ENCODE measurements around the gene TMEM44. TPM values are rescaled to one million over a fixed set of nuclear protein-coding genes. Genes with fewer than 3 reads are reported as not detected.

TMEM44 gene
- total RNA-seq, 2 experiments from 2014 or later: 4.4 to 5.0 TPM

DNA sequence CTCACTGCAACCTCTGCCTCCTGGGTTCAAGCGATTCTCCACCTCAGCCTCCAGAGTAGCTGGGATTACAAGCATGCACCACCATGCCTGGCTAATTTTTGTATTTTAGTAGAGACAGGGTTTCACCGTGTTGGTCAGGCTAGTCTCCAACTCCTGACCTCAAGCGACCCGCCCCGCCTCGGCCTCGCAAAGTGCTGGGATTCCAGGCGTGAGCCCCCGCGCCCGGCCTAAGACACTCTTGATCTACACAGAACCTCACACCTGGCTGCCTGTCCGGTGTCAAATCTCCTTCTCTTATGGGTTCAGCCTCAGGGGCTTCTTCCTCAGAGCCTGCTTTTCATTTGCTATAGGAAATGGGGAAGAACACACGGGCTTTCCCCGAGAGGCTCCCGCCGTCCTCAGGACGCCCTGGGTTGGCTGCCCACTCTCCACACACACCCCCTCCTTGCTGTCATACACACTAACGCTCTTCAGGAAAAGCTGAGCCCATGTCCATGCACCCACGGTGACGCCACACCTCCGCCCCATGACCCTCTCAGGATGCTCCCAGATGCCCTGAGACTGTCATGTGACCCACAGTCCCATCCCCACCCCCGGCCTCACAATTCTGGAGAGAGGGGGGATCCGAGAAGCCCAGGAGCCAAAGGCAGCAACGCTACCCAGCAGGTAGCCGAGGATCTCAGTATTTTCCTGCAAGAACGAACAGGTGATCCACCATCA lies 10.4 kb downstream of the TMEM44 start:
- Mint-ChIP-seq H3K27me3 (no peaks in the 10 kb centered on the region), H3K4me3 (no peak overlapping the region), H3K36me3 (ENCODE audit: low read depth) (no peaks in the 10 kb centered on the region), H3K4me1 (ENCODE audit: low read depth) (no peaks in the 10 kb centered on the region), H3K27ac (no peak overlapping the region), H3K9me3 (no peaks in the 10 kb centered on the region)
- DNase-seq (no peak), ATAC-seq (no peak)
- ChIA-PET CTCF (interaction anchor here (1.1 to 1.7 kb wide), 2 partner anchors 20 to 38 kb away, joined by 3 to 5 read pairs; no protein-coding TSS in a partner anchor), POLR2A (no interaction called here)
- TF ChIP-seq, protein P1, sequence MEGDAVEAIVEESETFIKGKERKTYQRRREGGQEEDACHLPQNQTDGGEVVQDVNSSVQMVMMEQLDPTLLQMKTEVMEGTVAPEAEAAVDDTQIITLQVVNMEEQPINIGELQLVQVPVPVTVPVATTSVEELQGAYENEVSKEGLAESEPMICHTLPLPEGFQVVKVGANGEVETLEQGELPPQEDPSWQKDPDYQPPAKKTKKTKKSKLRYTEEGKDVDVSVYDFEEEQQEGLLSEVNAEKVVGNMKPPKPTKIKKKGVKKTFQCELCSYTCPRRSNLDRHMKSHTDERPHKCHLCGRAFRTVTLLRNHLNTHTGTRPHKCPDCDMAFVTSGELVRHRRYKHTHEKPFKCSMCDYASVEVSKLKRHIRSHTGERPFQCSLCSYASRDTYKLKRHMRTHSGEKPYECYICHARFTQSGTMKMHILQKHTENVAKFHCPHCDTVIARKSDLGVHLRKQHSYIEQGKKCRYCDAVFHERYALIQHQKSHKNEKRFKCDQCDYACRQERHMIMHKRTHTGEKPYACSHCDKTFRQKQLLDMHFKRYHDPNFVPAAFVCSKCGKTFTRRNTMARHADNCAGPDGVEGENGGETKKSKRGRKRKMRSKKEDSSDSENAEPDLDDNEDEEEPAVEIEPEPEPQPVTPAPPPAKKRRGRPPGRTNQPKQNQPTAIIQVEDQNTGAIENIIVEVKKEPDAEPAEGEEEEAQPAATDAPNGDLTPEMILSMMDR (IDR thresholded peaks at IDR 0.05): no peak
- intact Hi-C loops (cut with micrococcal nuclease): no loop called here

- POLR2A ChIA-PET: no interaction called here
- intact Hi-C loops (cut with micrococcal nuclease): no loop called here
- CTCF ChIA-PET: interaction anchor here (0.9 to 2.0 kb wide), 2 partner anchors 12 to 20 kb away, joined by 4 to 5 read pairs; no protein-coding TSS in a partner anchor
- ATAC-seq (no peak), DNase-seq (no peak)
- H3K36me3 Mint-ChIP-seq (ENCODE audit: low read depth): no peaks in the 10 kb centered on the region
- TF ChIP-seq, protein P1 (IDR thresholded peaks at IDR 0.05): no peak
- no peak overlapping the region for H3K4me3 Mint-ChIP-seq
- no peak overlapping the region for H3K27ac Mint-ChIP-seq
- no peaks in the 10 kb centered on the region for H3K27me3 Mint-ChIP-seq
- H3K9me3 Mint-ChIP-seq: no peaks in the 10 kb centered on the region
- no peaks in the 10 kb centered on the region for H3K4me1 Mint-ChIP-seq (ENCODE audit: low read depth)
These were observed 11.3 kb downstream of the TMEM44 start for GRCh38 chr3:194621947-194622346.

DNA sequence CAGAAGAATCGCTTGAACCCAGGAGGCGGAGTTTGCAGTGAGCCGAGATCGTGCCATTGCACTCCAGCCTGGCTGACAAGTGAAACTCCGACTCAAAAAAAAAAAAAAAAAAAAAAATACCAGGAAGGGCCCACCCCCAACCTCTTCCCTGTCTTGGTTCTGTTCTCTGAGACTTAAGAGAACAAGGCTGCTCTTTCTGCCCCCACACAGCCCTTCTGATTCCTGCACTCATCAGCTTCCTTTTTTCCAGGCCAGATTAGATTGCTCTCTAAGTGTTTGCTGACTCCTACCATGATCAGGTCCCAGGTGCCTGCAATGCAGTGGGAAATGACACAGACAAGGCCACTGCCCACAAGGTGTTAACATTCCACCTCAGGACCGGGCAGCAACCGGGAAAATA lies 13.0 kb downstream of the TMEM44 start:
- DNase-seq (no peak), ATAC-seq (no peak)
- no peaks in the 10 kb centered on the region for H3K36me3 Mint-ChIP-seq (ENCODE audit: low read depth)
- no peak overlapping the region for H3K4me3 Mint-ChIP-seq
- CTCF ChIA-PET: interaction anchor here (1.3 to 2.0 kb wide), 2 partner anchors 14 to 21 kb away, joined by 3 to 4 read pairs; no protein-coding TSS in a partner anchor
- H3K4me1 Mint-ChIP-seq (ENCODE audit: low read depth): no peaks in the 10 kb centered on the region
- TF ChIP-seq, protein P1 (IDR thresholded peaks at IDR 0.05): no peak
- intact Hi-C loops (cut with micrococcal nuclease): no loop called here
- POLR2A ChIA-PET: interaction anchor here (0.6 kb wide), 1 partner anchor 74 kb away, joined by 3 read pairs; no protein-coding TSS in a partner anchor
- H3K27ac Mint-ChIP-seq: no peak overlapping the region
- no peaks in the 10 kb centered on the region for H3K27me3 Mint-ChIP-seq
- no peaks in the 10 kb centered on the region for H3K9me3 Mint-ChIP-seq

- no peaks in the 10 kb centered on the region for H3K9me3 Mint-ChIP-seq
- no peaks in the 10 kb centered on the region for H3K36me3 Mint-ChIP-seq (ENCODE audit: low read depth)
- no peaks in the 10 kb centered on the region for H3K4me1 Mint-ChIP-seq (ENCODE audit: low read depth)
- intact Hi-C loops (cut with micrococcal nuclease): no loop called here
- ChIA-PET POLR2A (interaction anchor here (0.6 kb wide), 1 partner anchor 74 kb away, joined by 3 read pairs; no protein-coding TSS in a partner anchor), CTCF (interaction anchor here (1.3 kb wide), 1 partner anchor 14 kb away, joined by 3 read pairs; no protein-coding TSS in a partner anchor)
- ATAC-seq (no peak), DNase-seq (no peak)
- H3K27me3 Mint-ChIP-seq: no peaks in the 10 kb centered on the region
- H3K4me3 Mint-ChIP-seq: no peak overlapping the region
- TF ChIP-seq, protein P1 (IDR thresholded peaks at IDR 0.05): no peak
- no peak overlapping the region for H3K27ac Mint-ChIP-seq
These were observed 13.5 kb downstream of the TMEM44 start for GRCh38 chr3:194619741-194620140.

All from activated CD8-positive, alpha-beta T cell treated with anti-CD3 and anti-CD28 coated beads for 36 hours (primary cell).